Forelimb muscle (tissue), 1 donor: Measurements from ENCODE around the gene IFNW1. TPM values are rescaled to one million over a fixed set of nuclear protein-coding genes. Genes with fewer than 3 reads are reported as not detected.
"Not testable (repeated sequence)": the region's sequence is repeated elsewhere in the genome, so short reads cannot be mapped to it uniquely, and the experiment has no call there.

Experiments
- DNase-seq: peaks from one replicate; pipeline ENCODE4 v3.0.0-alpha.2; 2013; ENCODE audit warnings: low read depth
- polyA plus RNA-seq: library from polyadenylated mRNA; unstranded; fragments of 120-200 nt; gene quantifications from one replicate; pipeline ENCODE4 v1.2.1, GENCODE V29; 2013; ENCODE audit not compliant: insufficient read length

Gene IFNW1
- not detected for polyA plus RNA-seq

DNA sequence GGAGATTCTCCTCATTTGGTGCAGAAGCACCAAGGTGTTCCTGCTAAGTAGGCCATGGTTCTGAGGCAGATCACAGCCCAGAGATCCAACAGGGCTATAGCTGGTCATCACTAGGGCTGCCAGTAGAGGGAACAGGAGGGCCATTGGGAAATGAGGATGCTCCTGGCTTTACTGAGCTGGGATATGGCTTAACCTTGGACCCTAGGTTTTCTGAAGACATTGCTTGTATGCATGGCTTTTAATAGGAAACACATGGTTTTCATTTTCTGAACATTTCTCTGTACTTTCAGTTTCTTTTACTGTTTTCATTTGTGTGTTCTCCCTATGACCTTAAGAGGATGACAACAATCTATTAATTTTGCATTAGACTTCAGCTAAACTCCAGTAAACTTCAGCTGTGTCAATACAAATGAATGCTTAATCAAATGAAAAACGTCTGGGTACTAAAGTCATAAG lies at the start of gene IFNW1:
Gene IFNW1 (minus strand): TSS at position 406 of the 456 bp plus-strand sequence. CDS start 262 bp downstream, at position 144.
- DNase-seq: no peak

DNA sequence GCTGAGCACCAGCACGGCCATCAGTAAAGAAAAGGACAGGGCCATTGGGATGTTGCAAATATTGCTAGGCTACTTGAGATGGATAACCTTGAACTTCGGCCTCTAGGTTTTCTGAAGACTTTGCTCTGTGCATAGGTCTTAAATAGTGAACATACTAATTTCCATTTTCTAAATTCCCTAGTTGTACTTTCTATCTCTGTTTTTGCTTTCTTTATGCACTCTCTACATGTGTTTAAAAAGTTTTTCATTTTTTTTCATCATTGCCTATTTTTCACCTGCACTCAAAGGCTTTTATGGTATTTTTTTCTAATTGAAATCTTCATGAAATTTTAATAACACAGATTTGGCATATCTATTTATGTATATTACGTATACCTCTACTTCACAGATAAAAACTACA lies 45.9 kb upstream of the IFNW1 start, which contains the start of gene IFNA4:
Gene IFNA4 (minus strand): TSS at position 101 of the 400 bp plus-strand sequence. CDS start 56 bp downstream, at position 45.
- not testable (repeated sequence) for DNase-seq

DNA sequence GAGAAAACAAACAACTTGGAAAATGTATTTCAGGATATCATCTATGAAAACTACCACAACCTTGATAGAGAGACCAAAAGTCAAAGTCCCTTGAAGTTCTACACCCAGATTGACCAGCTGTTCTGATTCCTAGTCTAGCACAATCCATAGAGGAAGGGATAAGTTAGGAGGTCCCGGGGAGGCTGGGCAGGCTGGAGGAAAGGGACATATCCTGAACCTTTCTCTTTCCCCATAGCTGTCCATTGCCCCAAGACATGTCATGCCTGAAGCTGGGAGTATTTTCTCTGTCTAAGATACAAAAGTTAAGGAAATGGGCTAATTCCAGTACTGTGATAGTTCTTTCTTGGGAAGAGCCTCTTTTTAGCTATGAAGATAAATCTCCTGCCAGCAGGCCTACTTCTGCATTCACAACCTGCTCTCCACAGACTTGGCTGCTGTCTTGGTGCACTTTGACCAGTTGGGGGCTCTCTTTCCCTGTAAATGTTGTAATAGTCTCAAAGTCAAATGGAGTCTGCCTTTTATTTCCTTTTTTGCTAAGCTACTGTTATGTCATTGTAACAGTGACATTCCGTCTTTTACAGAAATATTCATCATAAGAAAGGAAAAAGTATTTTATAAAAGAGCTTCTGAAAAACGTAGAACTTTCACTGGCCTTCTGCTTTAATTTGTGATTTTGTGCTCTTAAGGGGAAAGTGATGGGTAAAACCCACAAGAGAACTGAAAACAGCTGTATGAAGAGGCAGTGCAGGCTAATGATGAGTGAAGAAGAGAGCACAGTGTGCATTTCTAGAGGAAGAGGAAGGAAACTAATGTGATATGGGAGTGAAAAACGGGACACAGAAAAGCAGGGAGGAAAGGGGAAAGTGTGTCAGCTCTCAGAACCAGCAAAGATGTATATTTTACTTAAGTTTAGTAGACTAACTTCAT lies 41.4 kb upstream of the IFNW1 start:
- DNase-seq: not testable (repeated sequence)

DNA sequence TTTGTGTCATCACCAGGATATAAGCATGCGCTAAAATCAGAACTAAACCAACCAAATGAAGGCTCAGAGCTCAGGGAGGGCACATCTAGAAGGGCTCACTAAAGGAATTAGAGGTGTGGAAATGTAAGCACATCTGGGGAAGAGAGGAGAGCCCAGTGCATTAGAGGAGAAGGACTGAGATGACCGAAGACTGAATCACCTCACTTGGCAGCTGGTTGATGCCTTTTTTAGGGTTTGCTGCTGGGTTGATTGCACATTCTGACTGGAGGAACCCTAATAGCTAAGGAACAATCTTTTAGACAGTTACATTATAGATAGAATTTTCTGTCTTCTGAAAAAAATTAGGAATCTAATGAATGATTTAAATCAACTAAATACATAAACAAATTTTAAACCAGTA lies 33.0 kb upstream of the IFNW1 start:
- no peak for DNase-seq

DNA sequence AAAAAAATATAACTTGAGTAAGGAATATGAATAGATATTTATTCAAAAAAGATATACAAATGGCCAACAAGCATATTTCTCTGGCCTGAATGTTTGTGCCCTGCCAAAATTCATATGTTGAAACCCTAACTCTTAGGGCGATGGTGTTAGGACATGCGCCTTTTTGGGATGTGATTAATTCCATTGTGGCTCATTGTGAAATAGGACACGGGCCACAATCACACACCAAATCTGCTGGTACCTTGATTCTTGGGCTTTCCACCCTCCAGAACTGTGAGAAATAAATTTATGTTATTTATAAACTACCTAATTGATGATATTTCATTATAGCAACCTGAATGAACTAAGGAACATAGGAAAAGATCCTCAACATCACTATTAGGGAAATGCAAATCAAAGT lies 30.5 kb upstream of the IFNW1 start:
- no peak for DNase-seq

DNA sequence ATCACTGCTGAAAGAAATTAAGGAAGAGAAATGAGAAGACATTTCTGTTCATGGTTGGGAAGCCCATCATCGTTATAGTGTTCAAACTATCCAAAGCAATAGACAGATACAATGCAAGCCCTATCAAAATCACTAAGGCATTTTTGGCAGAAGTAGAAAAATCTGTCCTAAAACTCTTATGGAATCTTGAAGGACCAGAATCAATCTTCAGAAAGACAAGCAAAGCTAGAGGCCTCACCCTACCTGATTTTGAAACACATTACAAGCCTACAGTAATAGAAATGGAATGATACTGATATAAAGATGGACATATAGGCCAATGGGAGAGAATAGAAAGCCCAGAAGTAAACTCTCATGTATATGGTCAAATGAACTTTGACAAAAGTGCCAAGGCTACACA lies 29.7 kb upstream of the IFNW1 start:
- no peak for DNase-seq

DNA sequence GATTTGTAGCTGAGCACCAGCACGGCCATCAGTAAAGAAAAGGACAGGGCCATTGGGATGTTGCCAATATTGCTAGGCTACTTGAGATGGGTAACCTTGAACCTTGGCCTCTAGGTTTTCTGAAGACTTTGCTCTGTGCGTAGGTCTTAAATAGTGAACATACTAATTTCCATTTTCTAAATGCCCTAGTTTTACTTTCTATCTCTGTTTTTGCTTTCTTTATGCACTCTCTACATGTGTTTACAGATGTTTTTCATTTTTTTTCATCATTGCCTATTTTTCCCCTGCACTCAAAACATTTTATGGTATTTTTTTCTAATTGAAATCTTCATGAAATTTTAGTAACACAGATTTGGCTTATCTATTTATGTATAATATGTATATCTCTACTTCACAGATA lies 24.9 kb upstream of the IFNW1 start, which contains the start of gene IFNA21:
Gene IFNA21 (minus strand): TSS at position 101 of the 400 bp plus-strand sequence. CDS start 48 bp downstream, at position 53.
- not testable (repeated sequence) for DNase-seq

DNA sequence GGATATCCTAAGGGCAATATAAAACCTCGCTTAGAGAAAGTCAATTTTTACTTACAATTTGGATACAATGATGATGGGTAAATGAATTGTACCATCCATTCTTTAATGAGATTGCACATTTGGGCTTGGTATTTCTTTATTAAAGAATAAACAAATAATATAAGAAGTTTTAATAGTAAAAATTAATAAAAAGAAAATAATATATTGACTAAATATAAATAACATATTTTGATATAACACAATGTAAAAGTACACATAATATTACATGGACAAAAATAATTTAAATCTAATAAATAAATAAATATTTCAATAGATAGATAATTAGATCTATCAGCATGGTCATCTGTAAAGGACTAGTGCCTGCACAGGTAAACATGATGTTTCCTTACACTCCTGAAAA lies 23.9 kb upstream of the IFNW1 start:
- DNase-seq: no peak

DNA sequence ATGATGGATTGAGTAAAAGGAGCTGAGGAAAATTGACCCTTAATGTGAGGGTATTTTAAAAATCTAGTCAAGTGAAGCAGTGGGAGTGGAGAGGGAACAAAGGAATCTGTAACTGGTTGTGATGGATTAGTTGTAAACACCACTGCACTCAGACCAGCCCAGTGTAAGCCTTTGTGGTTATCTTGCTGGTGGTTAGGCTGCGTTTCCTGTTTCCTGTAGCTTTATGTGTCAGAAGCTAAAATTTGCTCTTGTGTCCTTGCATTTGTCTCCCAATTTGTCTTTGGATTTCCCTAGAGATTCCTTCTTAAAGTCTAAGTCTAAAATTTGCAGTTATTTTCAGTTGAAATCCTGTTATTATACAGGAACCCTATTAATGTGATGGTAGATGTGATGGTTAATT lies 18.5 kb upstream of the IFNW1 start:
- no peak for DNase-seq

DNA sequence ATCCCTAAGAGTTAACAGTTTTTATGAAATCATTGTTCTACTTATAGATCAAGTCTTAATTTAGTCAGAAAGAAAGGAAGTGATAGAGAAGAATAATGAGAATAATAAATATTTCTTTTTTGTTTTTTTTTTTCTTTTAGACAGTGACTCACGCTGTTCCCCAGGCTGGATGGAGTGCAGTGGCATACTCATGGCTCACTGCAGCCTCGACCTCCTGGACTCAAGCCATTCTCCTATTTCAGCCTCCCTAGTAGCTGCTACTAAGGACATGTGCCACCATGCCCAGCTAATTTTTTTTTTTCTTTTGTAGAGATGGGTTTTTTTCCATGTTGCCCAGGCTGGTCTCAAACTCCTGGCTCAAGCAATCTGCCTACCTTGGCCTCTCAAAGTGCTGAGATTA lies 13.9 kb upstream of the IFNW1 start:
- no peak for DNase-seq

DNA sequence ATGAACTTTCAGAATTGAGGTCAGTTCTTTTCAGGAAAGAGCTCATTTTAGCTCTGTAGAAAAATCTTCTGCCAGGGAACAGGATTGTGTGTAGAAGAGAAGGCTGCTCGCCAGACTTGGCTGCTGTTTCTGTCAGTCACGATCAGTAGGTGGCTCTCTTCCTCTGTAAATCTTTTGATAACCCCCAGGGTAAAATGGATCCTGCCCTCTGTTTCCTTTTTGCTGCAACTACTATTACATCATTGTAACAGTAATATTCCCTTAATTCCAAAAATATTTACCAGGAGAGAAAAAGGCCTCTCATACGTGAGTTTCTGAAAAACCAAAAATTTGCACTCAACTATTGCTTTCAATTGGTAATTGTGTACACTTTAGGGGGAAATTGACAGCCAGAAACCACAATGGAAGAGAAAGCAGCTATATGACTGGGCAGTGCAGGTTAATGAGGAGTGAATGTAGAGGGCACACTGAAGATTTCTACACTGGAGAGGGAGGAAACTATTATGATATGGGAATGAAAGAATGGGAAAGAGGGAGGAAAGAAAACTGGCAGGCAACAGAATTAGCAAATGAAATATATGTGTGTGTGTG lies 12.5 kb upstream of the IFNW1 start:
- DNase-seq: no peak

DNA sequence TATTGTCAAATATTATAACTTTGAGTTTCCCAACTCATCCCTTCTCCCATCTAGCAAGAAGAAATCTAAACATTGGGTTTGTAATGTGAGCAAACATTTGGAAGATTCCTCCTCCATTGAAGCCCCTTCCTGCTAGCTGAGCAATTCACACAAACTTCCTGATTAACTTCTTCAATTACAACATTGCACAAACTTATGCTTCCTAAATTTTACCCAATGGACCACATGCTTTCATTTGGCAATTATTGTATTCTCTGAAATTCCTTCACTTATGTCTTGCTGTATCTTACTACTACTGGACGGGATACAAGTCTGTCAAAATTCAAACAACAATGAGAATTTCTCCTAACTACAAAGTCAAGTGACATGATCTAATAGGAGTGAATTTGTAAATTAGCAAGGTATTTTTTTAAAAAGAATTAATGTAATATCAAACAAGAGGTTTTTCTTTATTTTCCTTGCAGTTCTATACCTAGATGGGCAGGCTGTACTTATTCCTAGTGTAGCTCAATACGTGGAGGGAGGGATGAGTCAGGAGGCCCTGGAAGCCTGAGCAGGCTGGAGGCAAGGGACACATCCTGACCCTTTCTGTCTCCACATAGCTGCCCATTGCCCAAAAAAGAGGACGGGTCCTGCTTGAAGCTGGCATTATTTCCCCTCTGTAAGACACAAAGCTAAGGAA lies 11.8 kb upstream of the IFNW1 start:
- no peak for DNase-seq

DNA sequence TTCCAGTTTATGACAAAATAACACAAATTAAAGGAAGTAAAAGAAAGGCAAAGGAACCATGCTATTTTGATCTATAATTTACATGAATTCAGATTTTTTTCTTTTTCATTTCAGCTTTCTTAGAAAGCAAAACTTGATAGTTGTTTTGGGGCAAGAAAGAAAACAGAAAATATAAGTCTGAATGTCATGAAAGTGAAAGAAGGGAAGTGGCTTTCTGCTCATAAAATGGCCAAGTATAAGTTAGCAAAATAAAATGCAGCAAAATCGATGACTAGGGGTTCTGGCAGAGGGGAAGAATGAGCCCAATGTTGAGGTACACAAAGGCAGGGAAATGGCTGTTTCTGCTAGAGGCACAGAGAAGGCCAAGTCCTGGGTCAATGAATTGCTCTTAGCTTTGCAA lies 3.0 kb upstream of the IFNW1 start:
- no peak for DNase-seq

DNA sequence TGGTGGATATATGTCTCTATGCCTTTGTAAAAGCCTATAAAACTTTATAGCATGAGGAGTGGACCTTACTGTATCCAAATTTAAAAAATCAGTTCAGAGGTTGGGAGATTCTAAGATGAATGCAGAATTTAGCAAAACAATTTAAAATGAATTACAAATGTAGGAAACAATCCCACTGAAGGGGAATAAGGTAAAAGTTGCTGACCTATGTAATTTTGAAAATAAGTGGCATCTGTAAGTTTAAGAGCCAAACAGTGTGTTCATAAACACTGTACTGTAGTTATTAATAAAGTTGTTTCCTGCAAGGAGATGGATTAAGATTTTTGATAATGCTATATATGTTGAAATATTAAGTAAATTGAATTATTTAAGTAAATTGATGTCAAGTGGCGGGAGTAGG lies 4.6 kb downstream of the IFNW1 start:
- no peak for DNase-seq

DNA sequence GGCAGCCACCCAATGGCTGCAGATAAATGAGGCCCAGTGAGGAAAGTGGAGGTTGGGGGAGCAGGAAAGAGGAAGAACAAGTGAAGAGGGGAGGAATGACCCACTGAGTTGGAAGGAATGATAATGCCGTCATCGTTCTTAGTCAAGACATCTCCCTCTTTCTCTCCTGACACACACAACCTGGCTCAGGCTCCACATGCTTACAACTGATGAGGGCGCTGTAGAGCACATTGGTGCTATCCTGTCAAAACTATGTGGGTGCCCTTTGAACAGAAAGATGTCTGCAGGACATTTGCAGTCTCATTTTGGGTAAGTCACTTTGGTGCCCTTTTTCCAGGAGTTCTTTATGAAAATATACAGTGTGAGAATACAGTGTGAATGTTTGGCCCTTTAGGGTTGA lies 5.9 kb downstream of the IFNW1 start:
- DNase-seq: no peak

DNA sequence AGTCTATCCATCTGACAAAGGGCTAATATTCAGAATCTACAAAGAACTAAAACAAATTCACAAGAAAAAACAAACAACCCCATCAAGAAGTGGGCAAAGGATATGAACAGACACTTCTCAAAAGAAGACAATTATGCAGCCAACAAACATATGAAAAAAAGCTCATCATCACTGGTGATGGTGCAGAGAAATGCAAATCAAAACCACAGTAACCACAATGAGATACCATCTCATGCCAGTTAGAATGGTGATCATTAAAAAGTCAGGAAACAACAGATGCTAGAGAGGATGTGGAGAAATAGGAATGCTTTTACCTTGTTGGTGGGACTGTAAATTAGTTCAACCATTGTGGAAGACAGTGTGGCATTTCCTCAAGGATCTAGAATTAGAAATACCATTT lies 13.4 kb downstream of the IFNW1 start:
- not testable (repeated sequence) for DNase-seq

DNA sequence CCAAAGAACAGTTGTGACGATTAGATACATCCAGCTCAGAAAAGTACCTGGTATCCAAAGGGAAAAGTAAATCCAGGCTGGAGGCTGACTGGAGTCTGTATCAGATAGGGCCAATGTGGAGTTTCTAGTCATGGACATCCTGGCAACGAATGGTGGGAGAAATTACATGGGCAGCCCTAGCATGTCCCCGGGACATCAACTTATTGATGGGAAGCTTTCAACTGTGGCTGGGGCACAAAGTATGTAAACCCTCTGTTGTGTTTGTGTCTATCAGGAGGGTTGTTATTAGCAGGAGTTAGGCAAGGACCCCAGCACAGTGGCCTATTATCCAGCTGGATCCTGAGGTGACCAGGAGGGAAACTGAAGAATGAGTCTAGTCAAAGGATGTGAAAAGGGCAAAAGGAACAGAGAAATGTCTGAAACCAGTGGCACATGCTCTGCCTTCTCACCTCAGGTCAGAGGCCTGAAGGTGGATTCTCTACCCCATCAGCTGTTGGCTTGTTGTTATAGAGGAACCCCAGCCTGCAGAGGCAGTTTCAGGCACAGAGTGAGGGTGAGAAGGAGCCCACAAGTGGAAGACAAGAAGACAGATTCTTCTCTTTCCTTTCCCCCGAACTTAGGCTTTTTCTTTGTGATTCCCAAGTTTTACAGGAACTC lies 19.9 kb downstream of the IFNW1 start:
- no peak for DNase-seq

DNA sequence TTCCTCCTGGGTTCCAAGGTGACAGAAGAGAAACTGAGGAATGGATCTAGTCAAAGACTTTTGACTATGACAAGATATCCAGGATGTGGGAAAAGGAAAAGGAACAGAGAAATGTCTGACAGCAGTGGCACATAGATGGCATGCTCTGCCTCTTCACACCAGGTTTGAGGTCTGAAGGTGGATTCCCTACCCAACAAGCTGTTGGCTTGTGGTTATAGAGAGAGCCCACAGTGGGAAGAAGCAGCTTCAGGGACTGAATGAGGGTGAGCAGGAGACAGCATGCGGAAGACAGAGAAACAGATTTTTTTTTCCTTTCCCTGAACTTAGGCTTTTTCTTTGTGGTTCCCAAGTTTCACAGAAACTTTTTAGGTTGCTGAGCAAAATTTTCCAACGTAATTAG lies 20.6 kb downstream of the IFNW1 start:
- DNase-seq: no peak

DNA sequence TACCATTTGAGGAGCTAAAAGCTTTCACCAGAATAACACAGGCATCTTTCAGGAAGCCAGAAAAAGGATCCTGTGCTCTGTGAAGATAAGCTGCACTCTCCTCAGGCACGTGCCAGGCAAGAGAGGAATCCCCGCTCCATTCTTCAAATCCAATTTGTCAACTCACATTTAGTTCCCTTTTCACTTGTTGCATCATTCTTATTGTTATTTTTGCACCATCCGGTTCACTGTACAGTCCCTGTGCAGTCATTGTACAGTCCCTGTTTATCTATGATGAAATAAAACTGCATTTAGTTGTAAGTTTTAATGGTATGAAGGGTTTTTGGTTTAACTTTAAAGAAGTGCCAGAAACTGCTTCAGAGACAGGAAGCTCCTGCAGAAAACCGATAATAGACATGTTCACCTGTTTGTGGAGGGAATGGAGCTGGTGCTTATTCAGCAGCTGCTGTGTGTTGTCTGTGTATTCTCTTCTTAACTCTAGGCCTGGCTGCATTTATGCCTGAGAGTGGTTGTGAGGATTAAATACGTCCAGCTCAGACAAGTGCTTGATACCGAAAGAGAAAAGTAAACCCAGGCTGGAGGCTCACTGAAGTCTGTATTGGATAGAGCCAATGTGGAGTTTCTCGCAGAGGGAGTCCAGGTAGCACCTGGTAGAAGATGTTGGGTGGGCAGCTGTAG lies 22.4 kb downstream of the IFNW1 start:
- DNase-seq: no peak

DNA sequence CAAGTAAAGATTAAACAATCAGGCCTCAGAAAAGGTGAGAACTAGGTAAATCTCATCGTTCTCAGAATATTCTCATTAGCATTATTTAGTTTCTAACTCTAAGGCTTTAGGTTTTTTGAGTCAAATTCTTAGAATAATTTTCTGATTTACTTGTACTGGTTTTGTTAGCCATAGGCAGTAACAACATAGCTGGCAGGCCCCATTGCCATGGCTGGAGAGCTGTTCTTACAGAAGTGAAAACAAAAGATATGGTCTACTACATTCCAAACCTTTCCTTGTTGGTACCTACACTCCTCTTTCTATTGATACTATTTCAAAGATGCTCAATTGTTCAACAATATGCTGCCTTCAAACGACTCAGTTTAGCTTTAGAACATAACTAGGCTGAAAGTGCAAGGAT lies 27.3 kb downstream of the IFNW1 start:
- no peak for DNase-seq
